Activated gamma-delta T cell (primary cell): ENCODE results near the gene CDNF.

Experiments
- DNase-seq: peaks from one replicate; lab custom pipeline; 2025; lab: John Stamatoyannopoulos, UW

The CDNF gene

DNA sequence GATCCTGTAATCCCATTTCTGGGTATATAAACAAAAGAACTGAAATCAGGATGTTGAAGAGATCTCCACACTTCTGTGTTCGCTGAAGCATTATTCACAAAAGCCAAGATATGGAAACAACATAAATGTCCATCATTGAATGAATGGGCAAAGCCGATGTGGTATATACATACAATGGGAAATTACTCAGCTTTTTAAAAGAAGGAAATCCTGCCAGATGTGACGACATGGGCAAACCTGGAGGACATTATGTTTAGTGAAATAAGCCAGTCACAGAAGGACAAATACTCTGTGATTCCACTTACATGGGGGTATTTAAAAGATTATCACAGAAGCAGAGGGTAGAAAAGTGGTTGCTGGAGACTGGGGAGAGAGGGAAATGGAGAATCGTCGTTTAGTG is 39.2 kb downstream of the CDNF start:
- no peak for DNase-seq

DNA sequence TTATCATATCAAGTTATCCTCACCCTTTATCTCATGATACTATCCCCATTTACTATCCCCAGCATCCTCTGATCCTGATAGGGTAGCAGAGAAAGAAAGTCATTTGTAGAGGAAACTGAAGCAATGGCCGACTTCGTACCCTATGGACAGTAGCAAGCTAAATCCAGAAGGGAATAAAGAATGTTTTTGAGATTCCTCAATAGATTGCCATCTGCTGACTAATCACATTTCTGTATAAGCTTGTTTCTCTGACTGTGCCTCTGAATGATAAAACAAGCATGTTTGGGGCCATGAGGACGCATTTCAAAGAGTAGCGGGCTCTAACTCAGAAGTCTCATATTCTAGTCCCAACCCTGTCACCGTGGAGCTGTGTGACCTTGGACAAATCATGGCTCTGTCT is 49.9 kb downstream of the CDNF start:
- DNase-seq, result no peak

DNA sequence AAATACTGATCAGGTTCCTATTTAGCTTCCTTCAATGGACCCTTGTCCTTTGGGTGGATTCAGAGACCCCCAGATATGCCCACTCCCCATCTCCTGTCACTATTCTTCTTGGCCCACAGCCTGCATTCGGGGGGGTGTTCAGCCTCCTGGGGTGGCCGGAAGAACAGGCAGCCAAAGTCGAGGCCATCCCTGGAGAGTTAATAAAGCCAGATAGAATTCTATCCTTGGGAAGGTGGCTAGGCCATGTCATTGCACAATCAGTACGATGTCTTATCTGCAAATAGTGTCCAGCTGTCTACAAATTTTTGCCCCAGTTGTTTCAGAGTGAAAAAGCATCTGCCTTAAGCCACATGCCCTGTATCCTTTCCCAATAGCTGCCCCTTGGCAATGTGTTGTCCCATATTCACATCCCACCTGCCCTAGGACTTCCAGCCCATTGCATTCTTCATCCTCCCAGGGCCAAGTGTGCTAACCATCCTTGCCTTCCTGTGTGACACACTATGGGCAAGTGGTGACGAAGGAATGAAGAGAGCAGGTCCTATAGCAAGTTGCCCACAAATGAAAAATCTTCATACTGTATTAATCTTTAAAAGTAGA is 53.3 kb downstream of the CDNF start:
- DNase-seq, result no peak

DNA sequence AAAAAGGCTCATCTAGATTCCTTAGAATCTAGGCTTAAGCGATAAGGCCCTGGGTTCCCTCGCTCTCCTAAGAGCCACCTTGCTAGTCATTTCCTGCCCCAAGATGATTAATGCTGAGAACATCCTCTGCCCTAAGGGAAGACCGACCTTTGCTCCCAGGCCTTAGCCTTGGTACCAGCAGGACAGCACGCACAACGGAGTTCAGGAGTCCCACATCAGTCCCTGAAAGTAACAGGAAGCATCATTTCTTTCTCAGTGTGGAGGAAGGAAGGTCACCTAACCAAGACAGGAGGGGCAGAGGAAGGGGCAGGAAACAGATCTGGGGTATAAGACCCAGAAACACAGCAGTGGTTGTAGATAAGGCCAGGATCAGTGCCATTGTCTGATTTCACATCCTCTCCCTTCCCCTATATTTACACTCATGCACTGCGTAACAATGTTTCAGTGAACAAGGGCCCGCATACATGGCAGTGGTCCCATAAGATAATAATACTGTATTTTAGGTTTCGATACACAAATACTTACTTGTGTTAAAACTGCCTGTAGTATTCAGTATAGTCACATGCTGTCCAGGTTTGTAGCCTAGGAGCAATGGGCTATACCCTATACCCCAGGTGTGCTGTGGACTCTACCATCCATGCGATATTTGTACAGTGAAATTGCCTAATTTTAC is 55.0 kb downstream of the CDNF start:
- DNase-seq, result no peak

DNA sequence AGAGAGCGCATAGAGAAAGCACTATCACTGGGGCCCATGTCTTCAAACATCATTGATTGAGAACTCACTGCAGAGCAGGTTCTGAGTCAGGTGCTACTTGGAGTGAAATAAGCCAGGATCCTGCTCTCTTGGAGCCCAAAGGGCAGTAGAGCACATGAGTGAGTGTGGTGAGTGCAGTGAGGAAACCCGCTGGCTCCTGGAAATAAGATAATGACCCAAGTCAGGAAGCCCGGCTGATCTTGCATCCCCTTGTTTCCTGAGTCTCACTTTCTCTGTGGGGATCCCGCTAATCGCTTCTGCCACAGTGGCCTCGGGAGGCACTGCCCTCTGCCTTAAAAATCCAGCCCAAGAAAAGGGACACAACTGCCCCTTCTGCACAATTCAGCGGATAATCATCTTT is 56.1 kb downstream of the CDNF start:
- DNase-seq, result no peak

DNA sequence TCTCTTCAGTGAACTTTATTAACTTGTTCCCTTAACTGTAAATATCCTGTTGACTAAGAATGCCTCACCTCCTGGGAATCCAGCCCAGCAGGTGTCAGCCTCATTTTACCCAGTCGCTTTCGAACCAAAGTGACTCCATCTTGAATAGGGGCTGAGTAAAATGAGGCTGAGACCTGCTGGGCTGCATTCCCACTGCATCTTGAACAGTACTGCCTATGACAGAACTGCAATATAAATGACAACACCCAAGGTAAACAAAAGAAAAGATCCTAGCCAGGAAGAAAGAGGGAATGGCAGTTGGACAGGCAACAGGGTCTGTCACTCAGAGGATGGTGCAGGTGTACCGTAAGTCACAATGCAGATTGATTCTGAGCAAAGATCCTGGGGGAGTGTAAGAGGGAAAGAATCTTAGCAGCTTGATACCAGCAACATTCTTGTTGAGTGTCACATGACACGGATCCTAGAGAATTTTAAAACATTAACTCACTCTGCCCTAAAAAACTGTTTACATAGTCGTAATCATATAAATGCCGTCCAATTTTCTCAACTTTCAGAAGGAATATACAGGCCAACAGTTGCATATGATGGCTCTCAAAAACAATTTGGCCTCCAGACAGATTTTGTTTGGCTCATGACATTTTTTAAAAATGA is 58.7 kb downstream of the CDNF start:
- DNase-seq, result no peak

DNA sequence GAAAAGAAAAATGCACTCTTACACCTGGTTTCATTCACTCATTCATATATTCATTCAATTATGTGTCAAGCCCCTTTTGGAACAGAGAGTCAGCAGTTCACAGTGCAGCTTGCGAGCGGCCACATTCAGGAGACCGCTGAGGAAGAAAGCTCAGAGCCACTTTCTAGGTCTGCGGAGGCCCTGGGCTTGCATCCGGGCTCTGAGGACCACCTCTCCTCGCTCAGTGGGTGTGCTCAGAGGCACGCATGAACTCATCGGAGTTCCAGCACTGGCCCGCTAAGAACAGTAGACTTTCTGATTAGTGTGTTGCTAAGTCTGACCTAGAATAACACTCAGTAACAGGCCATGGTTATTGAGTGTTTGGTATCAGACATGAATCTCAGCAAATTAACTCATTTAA is 61.3 kb downstream of the CDNF start:
- no peak for DNase-seq

DNA sequence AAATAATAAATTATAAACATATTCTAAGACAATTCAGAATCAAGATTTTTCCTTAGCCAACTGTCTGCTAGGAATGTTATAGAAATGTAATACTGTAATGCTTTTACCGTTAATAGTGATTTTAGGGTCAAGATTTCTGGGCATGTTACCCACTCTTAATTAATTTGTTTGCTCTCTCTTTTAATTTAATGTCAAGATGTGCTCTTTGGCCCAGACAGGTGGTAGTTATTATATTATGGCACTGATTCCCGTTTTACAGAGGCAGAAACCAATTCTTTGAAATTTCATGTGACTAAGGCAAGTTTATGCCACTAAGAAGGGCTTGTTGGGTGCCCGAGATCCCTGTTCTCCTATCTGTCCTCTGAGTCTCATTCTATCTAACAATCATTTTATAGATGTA is 62.2 kb downstream of the CDNF start:
- DNase-seq, result no peak

DNA sequence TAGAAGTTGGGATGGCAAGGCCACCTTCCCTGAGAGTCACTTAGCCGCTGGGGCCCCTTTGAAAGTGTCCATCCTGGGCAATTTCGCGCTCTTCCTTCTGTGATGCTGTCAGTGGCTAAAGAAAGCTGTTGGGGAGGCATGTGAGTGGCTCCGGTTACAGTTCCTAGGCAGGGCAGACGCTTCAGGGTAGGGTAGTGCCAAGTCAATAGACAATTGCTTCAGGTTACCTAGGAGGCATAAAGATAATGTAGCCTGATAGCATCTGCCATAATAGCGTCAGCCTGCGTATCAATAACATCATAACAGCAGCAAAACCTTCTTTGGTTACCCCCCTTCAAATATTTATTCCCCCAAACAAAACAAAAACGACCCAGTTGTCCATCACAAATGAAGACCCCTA is 63.0 kb downstream of the CDNF start, which contains the start of gene FAM107B:
Gene FAM107B, minus strand, starts transcription at position 101 of the 400 bp plus-strand sequence. CDS start 234 bp downstream, outside the sequence.
- DNase-seq, result no peak

DNA sequence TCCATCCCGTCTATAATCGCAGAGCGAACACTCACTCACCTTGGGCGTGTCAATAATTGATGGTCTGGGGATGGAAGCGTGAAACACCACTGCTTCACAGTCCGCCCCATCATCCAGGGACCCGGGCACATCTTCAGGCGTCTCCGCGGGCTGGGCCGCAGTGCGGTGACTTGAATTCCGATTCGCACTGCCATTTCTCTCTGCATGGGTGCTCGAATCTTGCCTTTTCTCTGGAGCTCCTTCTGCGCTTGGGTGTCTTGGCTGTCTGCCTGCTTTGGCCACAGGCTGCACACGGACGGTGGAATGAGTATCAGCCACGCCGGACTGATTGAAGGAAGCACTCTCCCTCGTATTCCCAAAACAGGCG is 63.6 kb downstream of the CDNF start:
- no peak for DNase-seq

DNA sequence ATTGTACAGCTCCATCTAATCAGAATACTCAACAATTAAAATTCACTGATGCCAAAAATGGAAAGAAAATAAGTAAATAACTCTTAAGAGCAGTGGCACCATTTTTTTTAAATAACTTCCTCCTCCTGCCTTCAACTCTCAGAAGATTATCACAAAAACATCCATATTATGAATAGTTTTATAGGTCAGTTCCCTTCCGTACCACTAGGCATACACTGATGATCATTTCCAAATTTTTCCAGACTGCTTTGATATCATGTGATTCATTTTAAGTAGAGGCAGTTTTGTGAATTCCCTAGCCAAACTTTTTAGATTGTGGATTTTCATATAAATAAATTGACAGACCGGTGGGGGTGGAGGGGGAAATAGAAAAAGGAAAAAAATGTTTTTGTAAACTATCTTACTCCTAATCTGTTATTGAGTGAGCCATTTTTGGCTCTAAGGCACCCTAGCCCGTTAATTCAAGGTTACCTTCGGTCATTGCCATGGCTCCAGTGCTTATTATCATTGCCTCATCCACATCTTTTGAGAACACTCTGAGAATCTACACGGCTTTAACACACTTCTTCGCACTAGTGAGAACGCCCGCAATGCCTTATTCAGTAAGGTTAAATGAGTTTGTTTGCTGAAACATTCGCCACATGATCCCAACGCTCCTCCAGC is 64.2 kb downstream of the CDNF start:
- DNase-seq, result no peak

DNA sequence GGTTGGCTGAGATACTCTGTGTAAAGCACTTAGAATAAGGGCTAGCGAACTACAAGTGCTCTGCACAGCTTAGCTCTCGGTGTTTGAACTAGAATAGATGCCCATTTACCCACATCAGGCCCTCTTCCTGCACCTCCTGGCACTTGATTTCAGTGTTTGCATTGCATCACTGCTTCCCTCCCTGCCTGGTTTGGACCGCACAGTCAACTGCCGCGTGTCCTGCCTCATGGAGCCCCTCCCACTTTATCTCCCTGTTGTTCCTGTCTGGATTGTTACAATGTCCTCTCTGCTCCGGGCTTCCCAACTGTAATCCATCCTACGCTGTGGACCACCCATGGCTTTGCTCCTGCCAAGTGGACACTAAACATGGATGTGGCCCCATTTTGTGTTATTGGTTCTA is 65.4 kb downstream of the CDNF start:
- DNase-seq, result no peak

DNA sequence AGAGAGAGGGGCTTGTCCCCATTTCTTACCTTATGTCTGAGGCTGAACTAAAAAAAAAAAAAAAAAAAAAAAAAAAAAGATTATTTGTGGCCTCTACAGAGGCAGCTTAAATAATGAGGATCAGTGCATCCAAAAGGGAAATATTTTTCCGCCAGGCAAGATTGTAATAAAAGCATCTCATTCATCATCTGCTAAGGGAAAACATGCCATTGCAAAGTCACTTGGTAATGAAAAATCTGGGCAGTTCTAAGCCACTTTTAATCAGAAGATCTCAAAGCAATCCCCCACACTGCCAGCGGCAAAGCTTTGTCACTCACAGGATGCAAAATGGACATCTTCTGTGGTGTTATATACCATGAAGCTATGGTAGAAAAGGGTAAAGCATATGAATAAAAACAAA is 66.9 kb downstream of the CDNF start:
- no peak for DNase-seq
